Lung (tissue), 12 donors: ENCODE measurements around the gene UBE2C. TPM values are rescaled to one million over a fixed set of nuclear protein-coding genes. Genes with fewer than 3 reads are reported as not detected.

ENCODE experiments used
- ATAC-seq: fragments of 200-7000 bp; cut with Tn5 transposase; one replicate; pipeline ENCODE4 v1.9.1; 2020; ENCODE audit warnings: moderate number of reproducible peaks; ENCODE audit not compliant: insufficient read depth, low FRiP score
- DNase-seq, 3 donors: peaks; one replicate each; pipeline ENCODE4 v3.0.0-alpha.2; 2013 to 2017
- H3K27ac ChIP-seq, 2 donors: one replicate each; pipeline ENCODE4 v1.5.1; 2013; ENCODE audit warnings: mild to moderate bottlenecking in 2 of 2, moderate library complexity in 2 of 2, control low read depth in 1 of 2, inconsistent platforms in 1 of 2, low read depth in 1 of 2, low read length in 1 of 2
- H3K27me3 ChIP-seq, 3 donors: one replicate each; pipeline ENCODE4 v1.5.1; 2013; ENCODE audit warnings: low read length in 2 of 3; ENCODE audit not compliant: control insufficient read depth in 3 of 3, insufficient read depth in 3 of 3
- H3K36me3 ChIP-seq, 4 donors: one replicate each; pipeline ENCODE4 v1.5.1; 2013; ENCODE audit warnings: low read length in 4 of 4, mild to moderate bottlenecking in 1 of 4, moderate library complexity in 1 of 4; ENCODE audit not compliant: control insufficient read depth in 4 of 4, insufficient read depth in 4 of 4
- H3K4me1 ChIP-seq, 5 donors: one replicate each; pipeline ENCODE4 v1.5.1; 2013; ENCODE audit warnings: low read length in 5 of 5, mild to moderate bottlenecking in 2 of 5, moderate library complexity in 1 of 5; ENCODE audit not compliant: control insufficient read depth in 5 of 5, insufficient read depth in 5 of 5
- H3K4me3 ChIP-seq: one replicate; pipeline ENCODE4 v1.5.1; 2013; ENCODE audit warnings: mild to moderate bottlenecking, control low read depth, moderate library complexity
- H3K9ac ChIP-seq, 2 donors: one replicate each; pipeline ENCODE4 v1.5.1; 2013; ENCODE audit warnings: low read length in 2 of 2, control low read depth in 1 of 2; ENCODE audit not compliant: insufficient read depth in 1 of 2
- H3K9me3 ChIP-seq, 4 donors: one replicate each; pipeline ENCODE4 v1.5.1; 2013; ENCODE audit warnings: low read length in 3 of 4, mild to moderate bottlenecking in 1 of 4, moderate library complexity in 1 of 4; ENCODE audit not compliant: control insufficient read depth in 4 of 4, insufficient read depth in 3 of 4
- WGBS, 2 donors: extraction: QIAGEN DNeasy Blood & Tissue Kit; methylation state at CpG; one replicate each; pipeline ENCODE4 v1.1.7; 2013; 5-methylcytosine and 5-hydroxymethylcytosine counted together
- polyA plus RNA-seq, 2 donors: library from polyadenylated mRNA; stranded (reverse); fragments of 200-250 nt; gene quantifications; one replicate each; pipeline ENCODE4 v1.2.1, GENCODE V29; 2013
- total RNA-seq, 2 donors: library from RNA; depleted of rRNA in 1 of 2; stranded (reverse); fragments of >200 nt in 1 of 2; gene quantifications; one replicate each; pipeline ENCODE4 v1.2.1, GENCODE V29; 2014 to 2021
- TF ChIP-seq, protein P1 (sequence below): IDR thresholded peaks from 2 replicates; pipeline ENCODE4 v1.5.1; 2012; ENCODE audit warnings: mild to moderate bottlenecking; ENCODE audit errors: control extremely low read depth, extremely low read depth
- donor health status: control.
- donor health status: control.
- donor health status: Bipolar disorder and iron deficiency.
- donor health status: healthy.
- donor health status: DM: yes; HTN: yes; CAD: no.

Gene UBE2C
- total and polyA plus RNA-seq, 4 donors = 2.5 to 17.0 (median 5.5) TPM

- Histone ChIP-seq H3K27me3 (no peaks in the 10 kb centered on the region), H3K4me1 (peaks cover 0 to 5% (median 4%) of the 10 kb centered on the region in 5 donors), H3K9me3 (no peaks in the 10 kb centered on the region), H3K4me3 (no peak overlapping the region), H3K36me3 (no peaks in the 10 kb centered on the region), H3K27ac (no peak overlapping the region), H3K9ac (no peak overlapping the region)
- no peak for DNase-seq
- TF ChIP-seq, protein P1, sequence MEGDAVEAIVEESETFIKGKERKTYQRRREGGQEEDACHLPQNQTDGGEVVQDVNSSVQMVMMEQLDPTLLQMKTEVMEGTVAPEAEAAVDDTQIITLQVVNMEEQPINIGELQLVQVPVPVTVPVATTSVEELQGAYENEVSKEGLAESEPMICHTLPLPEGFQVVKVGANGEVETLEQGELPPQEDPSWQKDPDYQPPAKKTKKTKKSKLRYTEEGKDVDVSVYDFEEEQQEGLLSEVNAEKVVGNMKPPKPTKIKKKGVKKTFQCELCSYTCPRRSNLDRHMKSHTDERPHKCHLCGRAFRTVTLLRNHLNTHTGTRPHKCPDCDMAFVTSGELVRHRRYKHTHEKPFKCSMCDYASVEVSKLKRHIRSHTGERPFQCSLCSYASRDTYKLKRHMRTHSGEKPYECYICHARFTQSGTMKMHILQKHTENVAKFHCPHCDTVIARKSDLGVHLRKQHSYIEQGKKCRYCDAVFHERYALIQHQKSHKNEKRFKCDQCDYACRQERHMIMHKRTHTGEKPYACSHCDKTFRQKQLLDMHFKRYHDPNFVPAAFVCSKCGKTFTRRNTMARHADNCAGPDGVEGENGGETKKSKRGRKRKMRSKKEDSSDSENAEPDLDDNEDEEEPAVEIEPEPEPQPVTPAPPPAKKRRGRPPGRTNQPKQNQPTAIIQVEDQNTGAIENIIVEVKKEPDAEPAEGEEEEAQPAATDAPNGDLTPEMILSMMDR = no peak
- 76 to 83% methylated on average over 3 of the region's 3 CpGs for WGBS, 2 donors
- ATAC-seq = no peak
Observed at GRCh38 chr20:45772693-45773092, 39.8 kb upstream of the UBE2C start.

GRCh38 chr20:45774945-45775344, 37.5 kb upstream of the UBE2C start:
- TF ChIP-seq, protein P1 = no peak
- WGBS, 2 donors = 80 to 81% methylated on average over 2 of the region's 2 CpGs
- no peak overlapping the region for H3K9ac ChIP-seq
- no peaks in the 10 kb centered on the region for H3K36me3 ChIP-seq
- no peak for DNase-seq
- H3K9me3 ChIP-seq = no peaks in the 10 kb centered on the region
- H3K27me3 ChIP-seq = no peaks in the 10 kb centered on the region
- H3K4me3 ChIP-seq = no peak overlapping the region
- no peak overlapping the region for H3K27ac ChIP-seq
- no peak for ATAC-seq
- peaks cover 0 to 8% (median 5%) of the 10 kb centered on the region in 5 donors for H3K4me1 ChIP-seq

- DNase-seq = no peak
- no peaks in the 10 kb centered on the region for H3K36me3 ChIP-seq
- WGBS, 2 donors = 86 to 88% methylated on average over 6 of the region's 6 CpGs
- TF ChIP-seq, protein P1 = no peak
- peaks cover 0 to 8% (median 5%) of the 10 kb centered on the region in 5 donors for H3K4me1 ChIP-seq
- no peak overlapping the region for H3K27ac ChIP-seq
- H3K27me3 ChIP-seq = no peaks in the 10 kb centered on the region
- ATAC-seq = no peak
- H3K9ac ChIP-seq = no peak overlapping the region
- no peaks in the 10 kb centered on the region for H3K9me3 ChIP-seq
- no peak overlapping the region for H3K4me3 ChIP-seq
Observed at GRCh38 chr20:45775411-45775810, 37.0 kb upstream of the UBE2C start.

DNA sequence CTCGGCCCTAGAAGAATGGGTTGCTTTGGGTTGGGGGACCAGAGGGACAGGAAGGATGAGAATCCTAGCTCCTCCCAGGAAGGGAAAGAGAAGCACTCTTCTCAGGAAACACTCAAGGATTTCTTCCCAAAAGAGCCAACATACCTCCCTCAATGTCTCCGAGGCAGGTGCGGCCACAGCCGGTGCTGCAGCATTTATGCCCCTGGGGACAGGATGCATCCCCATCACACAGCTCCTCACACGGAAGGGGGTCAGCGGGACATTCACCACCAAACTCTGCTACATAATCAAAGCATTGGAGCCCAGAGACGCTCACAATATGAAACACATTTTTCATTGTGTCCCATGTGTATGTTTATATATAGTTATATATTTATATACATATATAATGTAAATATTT, 35.5 kb upstream of the UBE2C start:
- Histone ChIP-seq H3K27me3 (no peaks in the 10 kb centered on the region), H3K27ac (no peak overlapping the region), H3K9me3 (no peaks in the 10 kb centered on the region), H3K9ac (no peak overlapping the region), H3K4me3 (no peak overlapping the region), H3K36me3 (no peaks in the 10 kb centered on the region), H3K4me1 (peaks cover 0 to 9% (median 5%) of the 10 kb centered on the region in 5 donors)
- WGBS, 2 donors = 67 to 75% methylated on average over 7 of the region's 7 CpGs
- DNase-seq = no peak
- no peak for ATAC-seq
- TF ChIP-seq, protein P1 = no peak
